Activated CD4-positive, alpha-beta T cell treated with anti-CD3 and anti-CD28 coated beads for 48 hours (primary cell): ENCODE measurements around the gene SP2.
"Not testable (repeated sequence)": the region's sequence is repeated elsewhere in the genome, so short reads cannot be mapped to it uniquely, and the experiment has no call there.

Experiments used
- DNase-seq: peaks from one replicate; pipeline ENCODE4 v3.0.0-alpha.2; 2020

Gene SP2

DNA sequence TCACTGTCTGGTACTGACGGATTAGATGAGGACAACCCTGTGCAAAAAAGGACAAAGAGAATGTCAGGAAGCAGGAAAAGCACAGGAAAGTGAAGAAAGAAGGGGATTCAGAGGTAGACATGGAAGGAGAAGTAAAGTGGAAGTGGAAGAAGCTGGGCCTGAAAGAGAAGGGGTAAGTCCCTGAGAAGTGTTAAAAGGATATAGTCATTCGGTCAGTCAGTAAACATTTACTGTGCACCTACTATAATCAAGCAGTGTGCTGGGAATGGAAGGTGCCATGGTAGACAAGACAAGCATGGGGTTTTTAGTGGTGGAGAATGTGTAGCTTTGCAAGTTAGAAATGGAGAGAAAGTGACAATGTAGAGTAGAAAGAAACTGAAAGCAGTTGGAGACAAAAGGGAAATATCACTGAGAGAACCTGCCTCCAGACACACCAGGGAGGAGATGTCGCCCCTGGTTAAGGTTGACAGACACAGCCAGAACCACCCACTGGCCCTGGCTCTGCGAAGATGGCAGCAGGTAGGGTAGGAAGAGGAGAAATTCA is 4.4 kb upstream of the SP2 start:
- no peak for DNase-seq

DNA sequence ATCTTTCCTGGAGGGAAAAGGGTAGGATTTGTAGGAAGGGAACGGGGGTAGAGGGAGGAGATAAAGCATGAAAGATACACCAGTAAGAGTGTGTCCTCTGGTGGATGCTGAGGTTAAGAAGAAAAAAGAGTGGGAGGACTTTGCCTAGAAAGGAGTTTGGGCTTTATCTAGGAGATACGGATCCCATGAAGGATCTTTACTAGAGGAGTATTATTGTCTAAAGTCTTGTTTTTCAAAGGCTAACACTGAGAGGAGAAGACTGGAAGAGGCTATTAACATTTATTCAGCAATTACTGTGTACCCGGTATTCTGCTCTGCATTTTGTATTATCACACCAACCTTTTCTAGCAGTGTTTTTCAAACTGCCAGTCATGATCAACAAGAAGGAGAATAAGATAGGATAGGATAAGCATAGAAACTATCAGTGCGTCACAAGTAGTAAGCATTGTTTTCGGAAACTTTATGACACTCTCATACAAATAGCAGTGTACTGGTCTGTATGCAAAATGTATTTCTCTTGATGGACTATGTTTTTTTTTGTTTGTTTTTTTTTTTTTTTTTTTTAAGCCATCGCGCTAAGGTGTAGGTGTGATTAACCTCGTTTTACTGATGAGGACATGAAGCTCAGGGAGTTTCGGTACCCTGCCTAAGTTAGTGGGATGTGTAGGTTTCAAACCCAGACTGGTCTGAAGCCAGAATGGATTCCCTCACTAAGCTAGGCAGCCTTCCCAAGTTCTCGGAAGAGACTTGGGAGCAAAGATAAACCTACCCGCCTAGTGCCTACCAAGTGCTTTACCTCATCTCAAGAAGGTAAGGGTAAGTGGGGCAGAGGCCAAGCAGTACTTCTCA is 1.3 kb upstream of the SP2 start:
- no peak for DNase-seq

DNA sequence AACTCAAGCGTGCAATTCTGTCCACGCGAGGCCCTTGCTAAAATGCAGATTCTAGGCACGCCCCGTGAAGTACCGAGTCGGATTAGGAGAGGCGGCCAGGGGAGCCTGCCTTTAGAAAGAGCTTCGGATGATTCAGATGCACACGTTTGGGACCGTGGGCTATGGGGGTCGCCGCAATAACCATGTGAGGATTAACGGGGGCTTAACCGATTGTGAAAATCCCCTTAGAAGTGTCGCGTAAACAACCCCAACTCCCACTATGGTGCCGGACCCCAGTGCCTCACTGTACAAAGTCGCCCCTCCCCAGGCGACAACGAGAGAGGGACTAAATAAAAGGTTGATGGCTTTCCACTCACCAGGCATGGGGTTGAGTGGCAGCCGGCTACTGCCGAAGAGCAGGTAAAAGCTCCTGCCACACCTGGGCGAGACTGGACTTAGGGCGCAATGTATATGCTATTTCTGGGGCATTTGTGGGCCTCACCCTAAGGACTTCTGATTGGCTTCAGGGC is 635 bp upstream of the SP2 start:
- peak; percentile 53 for DNase-seq

DNA sequence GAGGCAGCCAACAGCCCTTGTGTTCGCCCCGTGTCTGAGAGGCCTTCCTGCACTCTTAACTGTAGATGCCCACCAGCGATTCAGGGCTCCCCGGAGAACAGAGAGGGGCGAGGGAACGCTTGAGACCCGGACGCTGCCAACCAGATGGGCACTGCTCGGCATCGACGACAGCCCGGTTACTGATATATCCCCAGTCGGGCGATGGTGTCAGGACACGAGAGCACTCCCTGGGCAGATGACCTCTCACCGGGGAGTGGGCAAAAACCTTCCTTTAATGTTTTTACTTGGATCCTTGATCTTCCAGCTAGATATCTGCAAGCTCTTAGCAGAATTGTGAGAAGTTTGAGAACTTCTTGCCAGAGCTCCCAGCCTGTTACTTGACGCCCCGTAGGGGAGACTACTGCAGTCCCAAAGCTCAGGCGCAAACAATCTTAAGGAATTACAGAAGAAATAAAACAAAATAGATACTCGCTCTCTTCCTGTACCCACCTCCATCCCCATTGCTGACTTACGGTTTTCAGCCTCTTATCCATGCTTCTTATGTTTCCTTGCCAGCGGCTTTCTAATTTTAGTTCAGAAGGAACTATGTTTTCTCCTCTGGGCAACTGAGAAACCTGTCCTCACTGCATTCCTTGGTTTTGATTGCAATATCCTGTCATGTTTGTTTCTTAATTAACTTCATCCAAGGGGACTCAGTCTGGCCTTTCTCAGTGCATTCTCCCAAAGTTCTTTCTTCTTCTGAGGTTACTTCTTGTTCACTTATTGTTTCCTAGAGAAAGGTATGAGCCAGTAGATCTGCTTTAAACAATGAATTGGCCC is 845 bp downstream of the SP2 start:
- no peak for DNase-seq

DNA sequence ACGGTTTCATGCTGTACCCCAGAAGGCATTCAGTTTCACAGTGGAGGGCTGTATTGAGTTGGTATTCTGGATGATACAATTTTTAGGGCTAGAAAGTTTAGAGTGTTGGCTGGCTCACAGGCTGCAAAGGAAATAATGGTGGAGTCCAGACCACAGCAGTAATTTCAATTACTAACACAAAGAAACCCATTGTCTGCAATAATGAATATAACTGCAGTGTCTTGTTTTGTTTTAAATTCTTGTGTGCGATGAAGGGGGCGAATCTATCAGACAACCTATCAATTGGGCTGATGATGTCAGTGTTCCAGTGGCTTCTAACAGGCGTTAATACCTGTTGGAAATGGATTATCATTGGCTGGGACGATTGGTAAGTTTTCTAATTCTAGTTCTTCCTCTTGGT is 1.5 kb downstream of the SP2 start:
- DNase-seq, result no peak

DNA sequence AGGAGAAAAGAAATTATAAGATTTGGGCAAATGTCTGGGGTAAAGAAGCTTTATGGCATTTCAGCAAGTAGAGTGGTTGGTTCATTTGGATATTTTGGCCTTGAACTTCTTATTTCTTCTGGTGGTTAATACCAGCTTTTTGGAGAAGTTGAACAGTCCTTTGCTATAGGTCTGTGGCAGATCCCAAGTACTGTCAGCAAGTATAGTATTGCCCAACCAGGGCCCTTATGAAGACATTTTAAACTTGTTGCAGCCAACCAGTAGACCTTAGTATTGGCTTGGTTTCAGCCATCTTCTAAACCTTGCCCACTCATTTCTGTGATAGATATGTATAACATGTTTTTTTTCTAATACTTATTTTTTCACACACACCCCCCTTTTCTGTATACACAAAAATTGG is 2.2 kb downstream of the SP2 start:
- no peak for DNase-seq

DNA sequence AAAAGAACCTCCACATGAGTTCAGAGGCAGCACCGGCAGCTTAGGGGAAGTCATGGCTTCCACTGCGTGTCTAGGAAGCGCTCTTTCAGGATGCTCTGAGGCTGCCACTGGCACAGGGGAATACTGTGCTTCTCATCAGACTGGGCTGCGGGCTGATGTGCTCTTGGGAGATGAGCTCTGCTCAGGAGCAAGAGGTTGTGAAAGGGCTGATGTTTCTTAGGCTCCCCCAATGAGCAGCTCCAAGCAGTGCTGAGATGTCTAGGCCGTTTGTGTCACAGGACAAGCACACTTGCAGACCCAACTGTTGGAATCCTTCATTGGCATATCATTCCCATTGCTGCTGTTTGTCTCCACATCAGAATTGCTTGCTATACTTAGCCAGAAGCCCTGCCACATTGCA is 3.6 kb downstream of the SP2 start:
- no peak for DNase-seq

DNA sequence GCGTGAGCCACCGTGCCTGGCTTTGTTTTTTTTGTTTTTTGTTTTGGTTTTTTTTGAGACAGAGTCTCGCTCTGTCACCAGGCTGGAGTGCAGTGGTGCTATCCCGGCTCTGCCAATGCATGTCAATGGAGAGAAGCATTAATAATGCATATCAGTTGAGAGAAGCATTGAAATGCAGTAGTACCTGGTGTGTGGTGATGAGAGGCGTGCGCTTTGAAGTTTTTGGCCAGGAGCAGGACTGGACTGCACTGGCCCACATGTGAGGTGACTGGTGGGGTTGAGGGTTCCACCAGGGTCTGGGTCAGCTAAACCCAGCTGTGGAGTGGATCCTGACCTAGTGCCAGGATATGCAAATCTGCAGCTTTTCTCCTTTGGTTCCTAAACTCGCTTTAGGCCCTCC is 5.4 kb downstream of the SP2 start:
- DNase-seq, result no peak

DNA sequence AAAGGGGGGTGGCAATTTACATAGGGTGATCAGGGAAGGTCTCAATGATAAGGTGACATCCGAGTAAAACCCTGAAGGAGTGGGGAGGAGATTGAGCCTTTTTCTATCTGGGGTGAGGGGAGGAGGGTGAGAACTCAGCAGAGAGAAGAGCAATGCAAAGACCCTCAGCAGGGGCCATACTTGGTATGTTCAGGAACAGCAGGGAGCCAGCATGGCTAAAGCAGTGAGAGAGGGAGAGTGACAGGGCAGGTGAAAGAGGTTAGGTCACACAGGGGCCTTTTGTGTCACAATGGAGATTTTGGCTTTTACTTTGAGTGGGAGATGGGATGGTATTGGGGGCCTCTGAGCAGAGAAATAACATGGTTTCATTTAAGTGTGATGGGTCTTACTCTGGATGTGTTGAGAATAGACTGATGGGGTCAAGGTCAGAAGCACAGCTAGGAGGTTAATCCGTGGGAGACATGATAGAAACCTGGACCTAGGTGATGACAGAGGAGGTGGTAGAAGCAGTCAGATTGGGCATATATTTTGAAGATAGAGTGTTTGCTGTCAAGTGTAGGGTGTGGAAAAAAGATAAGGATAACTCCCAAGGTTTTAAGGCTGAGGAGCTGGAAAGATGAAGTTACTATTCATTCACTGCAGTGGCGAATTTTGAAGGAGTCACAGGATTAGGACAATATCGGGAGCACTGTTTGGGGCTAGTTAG is 6.2 kb downstream of the SP2 start:
- no peak for DNase-seq

DNA sequence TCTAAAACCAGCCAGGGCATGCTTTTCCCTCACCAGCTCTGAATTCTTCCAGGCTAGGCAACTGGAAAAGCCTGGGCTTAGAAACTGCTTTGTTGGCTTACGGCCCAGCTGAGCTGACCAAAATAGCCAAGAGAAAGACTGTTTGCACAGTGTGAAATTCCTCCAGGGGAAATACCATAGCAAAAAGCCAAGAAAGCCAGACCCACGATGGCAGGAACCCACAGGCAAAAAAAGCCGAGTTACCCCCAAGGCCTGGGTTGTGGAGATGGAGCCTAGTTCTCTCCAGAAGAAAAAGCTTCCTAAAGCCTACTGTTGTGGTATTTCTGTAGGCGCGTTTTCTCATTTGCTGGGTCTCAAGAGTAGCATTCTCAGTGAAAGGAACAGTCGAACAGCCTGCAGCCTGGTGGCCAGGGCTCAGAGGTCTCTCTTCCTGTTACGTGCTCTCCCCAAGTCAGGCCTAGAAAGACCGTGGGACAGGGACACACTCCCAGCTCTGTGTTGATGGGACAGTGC is 9.2 kb downstream of the SP2 start:
- DNase-seq, result no peak

DNA sequence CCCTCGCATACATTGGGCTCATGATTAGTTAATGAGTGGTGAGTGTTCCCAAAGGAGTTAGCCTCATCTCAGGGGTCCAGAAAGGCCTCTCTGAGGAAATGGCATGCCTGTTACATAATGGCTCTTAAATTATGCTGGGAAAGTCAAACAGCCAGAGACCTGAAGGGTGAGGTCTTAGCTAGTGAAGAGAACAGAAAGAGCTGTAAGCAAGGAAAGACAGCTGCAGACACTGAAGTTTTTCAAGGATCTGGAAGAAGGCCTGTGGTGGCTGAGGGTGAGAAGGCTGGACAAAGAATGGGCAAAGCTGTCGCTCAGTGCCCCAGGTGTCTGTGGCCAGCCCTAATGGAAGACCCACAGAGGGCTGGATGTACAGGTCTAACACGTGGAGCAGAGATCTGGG is 10.4 kb downstream of the SP2 start:
- no peak for DNase-seq

DNA sequence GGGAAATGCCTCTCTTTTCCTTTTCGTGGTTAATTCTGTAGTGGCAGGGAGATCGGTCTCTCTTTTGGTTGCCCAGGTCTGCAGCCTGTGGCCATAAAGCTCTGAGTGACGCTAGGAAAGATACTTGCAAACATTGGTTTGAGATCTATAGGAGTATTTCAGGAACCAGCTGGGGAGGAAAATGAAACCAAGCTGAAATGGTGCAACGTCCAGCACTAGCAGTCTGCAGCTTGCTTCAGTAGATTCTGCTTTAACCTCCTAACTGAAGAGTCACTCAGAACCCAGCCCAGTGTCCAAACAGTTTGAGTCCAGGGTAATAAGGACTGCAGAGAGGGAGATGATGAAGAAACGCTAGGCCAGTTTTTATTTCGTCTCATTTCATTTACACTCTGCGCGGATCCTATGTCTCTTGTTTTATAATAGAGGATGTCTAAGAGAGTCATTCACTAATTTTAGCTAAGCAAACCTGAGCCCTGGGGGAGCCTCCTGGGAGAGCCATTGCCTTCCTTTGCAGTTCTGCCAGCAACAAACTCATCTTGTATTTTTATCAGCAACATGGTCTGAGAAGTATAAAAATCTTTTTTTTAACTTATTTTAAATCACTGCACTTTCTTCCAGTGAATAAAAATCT is 12.0 kb downstream of the SP2 start:
- DNase-seq, result no peak

DNA sequence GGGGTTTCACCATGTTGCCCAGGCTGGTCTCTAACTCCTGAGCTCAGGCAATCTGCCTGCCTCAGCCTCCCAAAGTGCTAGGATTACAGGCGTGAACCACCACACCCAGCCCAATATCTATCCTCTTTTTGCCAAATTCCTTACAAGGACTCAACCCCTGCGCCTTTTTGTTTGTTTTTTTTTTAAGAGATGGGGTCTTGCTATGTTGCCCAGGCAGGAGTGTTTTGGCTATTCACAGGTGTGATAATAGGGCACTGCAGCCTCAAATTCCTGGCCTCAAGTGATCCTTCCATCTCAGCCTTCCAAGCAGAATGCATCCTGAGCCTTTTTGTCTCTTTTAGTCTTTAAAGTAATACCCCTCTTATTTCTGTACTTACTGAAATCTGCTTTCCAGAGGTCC is 17.0 kb downstream of the SP2 start:
- no peak for DNase-seq

DNA sequence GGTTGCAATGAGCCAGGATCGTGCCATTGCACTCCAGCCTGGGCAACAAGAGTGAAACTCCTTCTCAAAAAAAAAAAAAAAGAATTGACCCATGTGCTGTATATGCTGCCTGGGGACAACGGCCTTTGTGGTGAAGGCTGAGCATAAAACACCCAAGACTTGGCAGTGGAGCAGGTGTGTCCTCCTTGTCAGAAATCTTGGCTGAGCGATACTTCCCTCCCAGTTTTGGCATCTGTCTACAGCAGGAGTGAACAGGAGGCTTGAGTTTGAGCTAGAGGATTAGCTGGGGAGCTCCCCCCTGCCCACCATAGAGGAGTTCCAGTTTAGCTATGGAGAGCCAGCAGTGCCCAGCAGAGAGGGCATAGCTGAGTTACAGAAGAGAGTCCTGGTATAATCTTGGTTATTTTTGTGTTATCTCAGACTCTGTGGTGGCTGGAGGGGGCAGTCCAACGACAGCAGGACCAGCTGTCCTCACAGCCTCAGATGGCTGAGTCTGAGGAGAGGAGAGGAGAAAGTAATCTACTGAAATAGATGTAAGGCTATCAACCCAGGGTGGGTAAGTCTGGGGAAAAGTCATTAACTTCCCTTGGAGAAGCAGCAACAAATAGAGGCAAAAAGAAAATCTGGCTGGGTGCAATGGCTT is 18.4 kb downstream of the SP2 start:
- no peak for DNase-seq

DNA sequence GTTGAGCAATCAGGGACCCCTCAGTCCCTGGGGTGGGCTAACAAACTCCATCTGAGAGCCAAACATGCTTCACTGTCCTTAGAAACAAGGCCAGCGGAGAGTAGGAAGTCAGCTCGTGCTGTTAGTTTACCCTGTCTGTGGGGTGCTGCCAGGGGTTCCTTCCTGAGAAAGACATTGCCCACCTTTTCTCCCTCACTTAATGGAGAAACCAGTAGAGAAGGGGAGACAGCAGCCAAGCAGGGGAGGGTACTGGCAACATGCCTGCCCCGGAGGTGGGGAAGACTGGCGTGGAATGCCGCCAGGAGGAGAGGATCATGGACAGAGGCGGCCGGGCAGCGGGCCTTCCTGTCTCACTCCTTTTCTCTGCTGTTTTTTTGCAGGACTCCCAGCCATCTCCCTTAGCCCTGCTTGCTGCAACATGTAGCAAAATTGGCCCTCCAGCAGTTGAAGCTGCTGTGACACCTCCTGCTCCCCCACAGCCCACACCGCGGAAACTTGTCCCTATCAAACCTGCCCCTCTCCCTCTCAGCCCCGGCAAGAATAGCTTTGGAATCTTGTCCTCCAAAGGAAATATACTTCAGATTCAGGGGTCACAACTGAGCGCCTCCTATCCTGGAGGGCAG is 19.9 kb downstream of the SP2 start:
- DNase-seq, result no peak

DNA sequence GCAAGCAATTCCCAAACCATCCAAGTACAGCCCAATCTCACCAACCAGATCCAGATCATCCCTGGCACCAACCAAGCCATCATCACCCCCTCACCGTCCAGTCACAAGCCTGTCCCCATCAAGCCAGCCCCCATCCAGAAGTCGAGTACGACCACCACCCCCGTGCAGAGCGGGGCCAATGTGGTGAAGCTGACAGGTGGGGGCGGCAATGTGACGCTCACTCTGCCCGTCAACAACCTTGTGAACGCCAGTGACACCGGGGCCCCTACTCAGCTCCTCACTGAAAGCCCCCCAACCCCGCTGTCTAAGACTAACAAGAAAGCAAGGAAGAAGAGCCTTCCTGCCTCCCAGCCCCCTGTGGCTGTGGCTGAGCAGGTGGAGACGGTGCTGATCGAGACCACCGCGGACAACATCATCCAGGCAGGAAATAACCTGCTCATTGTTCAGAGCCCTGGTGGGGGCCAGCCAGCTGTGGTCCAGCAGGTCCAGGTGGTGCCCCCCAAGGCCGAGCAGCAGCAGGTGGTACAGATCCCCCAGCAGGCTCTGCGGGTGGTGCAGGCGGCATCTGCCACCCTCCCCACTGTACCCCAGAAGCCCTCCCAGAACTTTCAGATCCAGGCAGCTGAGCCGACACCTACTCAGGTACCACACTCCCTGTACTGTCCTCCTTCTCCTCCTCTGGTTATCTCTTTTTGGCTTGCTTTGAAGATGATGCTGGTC is 20.6 kb downstream of the SP2 start:
- no peak for DNase-seq

DNA sequence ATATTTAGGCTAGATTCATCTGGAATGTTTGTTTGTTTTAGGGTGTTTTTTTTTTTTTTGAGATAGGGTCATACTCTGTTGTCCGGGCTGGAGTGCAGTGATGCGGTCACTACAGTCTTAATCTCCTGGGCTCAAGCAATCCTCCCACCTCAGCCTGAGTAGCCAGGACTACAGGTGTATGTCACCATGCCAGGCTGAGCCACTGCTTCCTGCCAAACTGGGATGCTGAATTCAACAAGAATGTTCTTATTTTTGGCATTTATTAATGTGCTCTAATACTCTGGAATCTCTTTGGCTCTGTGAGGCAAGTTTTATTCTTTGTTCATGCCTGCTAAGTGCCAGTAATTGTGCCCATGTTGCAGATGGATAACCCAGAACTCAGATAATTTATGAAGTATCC is 21.5 kb downstream of the SP2 start:
- DNase-seq, result no peak

DNA sequence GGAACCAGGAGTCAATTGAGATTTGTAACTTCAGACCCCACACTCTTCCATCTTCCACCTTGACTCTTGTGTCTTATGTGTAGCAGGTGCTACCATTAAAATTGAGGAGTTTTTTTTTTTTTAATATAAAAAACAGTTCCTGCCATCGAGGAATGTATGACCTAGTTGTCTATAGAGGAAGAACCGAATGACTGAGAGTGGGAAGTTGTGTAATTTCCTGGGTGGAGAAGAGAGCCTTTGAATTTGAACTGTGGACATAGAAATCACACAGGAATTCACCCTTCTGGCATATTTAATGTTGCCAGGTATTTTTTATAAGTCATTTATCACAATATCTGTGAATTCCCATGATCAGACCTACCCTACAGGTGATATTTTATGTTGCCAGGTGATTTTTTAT is 22.0 kb downstream of the SP2 start:
- no peak for DNase-seq

DNA sequence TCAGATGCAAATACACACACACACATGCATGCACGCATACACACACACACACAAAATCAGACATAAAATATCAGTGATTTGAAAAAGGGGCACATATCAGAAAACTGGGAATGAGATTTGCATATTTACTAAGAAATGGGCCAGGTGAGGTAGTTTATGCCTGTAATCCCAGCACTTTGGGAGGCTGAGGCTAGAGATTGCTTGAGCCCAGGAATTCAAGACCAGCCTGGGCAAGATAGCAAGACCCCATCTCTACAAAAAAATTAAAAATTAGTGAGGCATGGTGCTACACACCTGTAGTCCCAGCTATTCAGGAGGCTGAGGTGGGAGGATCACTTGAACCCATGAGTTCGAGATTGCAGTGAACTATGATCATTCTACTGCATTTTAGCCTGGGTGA is 23.0 kb downstream of the SP2 start:
- DNase-seq, result no peak

DNA sequence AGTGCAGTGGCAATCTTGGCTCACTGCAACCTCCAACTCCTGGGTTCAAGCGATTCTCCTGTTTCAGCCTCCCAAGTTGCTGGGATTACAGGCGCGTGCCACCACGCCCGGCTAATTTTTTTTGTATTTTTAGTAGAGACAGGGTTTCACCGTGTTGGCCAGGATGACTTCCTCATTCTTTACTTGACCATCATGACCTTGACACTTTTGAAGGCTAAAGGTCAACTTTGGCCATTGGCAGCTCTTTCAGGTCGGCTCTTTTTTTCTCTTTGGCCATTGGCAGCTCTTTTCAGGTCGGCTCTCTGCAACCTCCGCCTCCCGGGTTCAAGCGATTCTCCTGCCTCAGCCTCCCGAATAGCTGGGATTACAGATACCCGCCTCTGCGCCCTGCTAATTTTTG is 23.9 kb downstream of the SP2 start:
- DNase-seq, result not testable (repeated sequence)
